ES-I3 (cell line): Measurements from ENCODE around the gene CNTNAP2.

Experiments used
- H3K36me3 ChIP-seq: 2 replicates; pipeline ENCODE4 v1.6.1; 2013; ENCODE audit warnings: mild to moderate bottlenecking, low read length, control low read depth, moderate library complexity; ENCODE audit not compliant: insufficient read depth
- H3K4me1 ChIP-seq: 2 replicates; pipeline ENCODE4 v1.6.1; 2013; ENCODE audit warnings: mild to moderate bottlenecking, control low read depth, low read length; ENCODE audit not compliant: insufficient read depth
- H3K9ac ChIP-seq: 2 replicates; pipeline ENCODE4 v1.6.1; 2013; ENCODE audit warnings: low read depth, mild to moderate bottlenecking, low read length, moderate library complexity
- H3K9me3 ChIP-seq: 2 replicates; pipeline ENCODE4 v1.6.1; 2013; ENCODE audit warnings: mild to moderate bottlenecking, low read length, moderate library complexity; ENCODE audit not compliant: control insufficient read depth, insufficient read depth

Gene CNTNAP2

DNA sequence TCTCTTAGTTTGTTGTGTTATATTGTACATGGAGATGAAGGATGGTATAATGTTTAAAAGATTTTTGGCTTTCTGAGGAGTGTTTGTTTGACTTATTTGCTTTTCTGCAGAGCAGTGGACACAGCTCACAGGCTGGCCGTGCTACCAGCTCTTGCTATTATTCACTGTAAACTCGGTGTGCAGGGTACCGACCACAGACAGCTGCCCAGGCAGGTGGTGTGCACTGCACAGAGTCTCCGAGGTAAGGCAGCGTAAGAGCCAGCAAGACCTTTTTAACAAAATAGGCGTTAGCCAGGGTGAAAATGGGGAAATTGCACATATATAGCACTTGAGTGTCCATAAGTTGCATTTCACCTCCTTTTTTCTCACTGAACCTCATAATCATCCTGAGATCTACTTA, 438.0 kb downstream of the CNTNAP2 start:
- Histone ChIP-seq H3K36me3 (no peaks in the 10 kb centered on the region), H3K9ac (no peak overlapping the region), H3K4me1 (no peaks in the 10 kb centered on the region), H3K9me3 (no peaks in the 10 kb centered on the region)

DNA sequence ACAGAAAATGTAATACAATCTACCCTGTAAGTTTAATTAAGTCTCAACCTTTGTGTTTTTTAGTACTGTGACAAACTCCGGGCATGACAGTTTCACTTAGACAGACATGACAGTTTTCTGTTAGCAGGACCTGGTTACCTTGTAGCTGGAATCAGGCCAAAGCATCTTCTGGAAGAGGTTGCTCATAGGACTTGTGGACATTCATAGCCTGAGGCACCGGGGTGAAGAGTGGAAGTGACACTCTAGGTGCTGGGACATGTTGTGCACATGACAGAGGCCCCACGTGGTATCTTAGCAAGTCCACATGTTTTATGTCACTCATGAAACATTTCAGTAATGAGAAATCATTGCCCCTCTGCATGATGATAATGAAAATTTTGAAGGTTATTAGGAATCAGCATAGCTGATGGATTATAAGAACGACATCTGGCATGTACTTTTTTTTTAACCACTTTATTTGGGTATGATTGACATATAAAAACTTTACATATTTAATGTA, 441.4 kb downstream of the CNTNAP2 start:
- no peaks in the 10 kb centered on the region for H3K36me3 ChIP-seq
- no peaks in the 10 kb centered on the region for H3K9me3 ChIP-seq
- H3K9ac ChIP-seq: no peak overlapping the region
- H3K4me1 ChIP-seq: no peaks in the 10 kb centered on the region

DNA sequence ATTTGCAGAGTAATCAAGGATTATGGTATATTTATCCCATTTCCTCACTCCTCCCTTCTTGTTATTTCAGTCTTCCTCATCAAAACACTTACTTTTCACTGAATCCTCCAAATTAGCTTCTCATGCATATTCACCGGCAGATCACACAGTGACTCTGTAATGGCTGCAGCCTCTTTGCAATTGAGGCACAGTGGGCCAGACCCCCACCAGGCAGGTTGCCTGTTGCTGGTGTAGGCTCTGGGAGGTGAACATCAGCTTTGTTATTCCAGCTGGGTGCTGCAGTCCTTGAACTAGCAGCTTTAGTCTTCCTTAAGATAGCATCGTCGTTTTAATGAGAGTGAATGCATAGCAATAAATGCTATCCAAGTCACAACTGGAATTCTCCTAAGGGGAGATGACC, 449.3 kb downstream of the CNTNAP2 start:
- Histone ChIP-seq H3K4me1 (peaks cover 5% of the 10 kb centered on the region; the same call in 1 of the 2 replicates), H3K36me3 (no peaks in the 10 kb centered on the region), H3K9me3 (no peaks in the 10 kb centered on the region), H3K9ac (no peak overlapping the region)

DNA sequence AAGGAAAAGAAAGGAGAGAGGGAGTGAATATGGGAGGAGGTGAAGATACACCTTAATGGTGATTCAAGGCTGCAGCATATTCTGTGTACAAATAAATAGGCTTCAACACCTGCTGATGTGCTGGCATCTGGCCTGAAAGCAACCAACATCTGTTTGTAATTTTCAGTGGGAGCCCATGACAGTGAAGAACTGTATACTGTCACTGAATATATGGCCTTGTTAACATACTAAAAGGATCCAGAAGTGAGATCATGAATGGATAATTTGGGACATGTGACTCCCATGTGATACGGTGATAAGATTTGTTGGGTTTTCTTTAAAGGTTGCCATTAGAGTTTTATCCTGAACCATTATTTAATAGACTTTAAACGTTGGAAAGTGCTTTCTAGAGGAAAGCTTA, 459.3 kb downstream of the CNTNAP2 start:
- no peaks in the 10 kb centered on the region for H3K36me3 ChIP-seq

DNA sequence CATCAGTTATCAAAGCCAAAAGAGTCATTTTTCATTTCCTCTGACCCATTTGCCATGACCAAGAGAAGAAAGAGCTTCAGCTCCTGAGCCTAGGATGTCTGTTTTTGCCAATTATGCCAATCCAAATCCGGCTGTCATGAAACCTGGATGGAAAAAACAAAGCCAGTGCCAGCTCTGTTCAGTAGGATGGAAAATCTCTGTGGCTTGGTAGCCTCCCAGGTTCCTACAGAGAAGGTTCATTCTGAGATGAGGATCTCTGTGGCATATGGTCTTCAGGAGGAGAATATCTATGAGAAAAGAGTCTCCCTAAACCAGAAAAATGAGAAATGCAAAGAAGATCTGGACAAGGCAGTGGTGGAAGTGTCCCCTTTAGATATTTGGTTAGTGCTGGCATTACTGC, 475.4 kb downstream of the CNTNAP2 start:
- H3K36me3 ChIP-seq: no peaks in the 10 kb centered on the region
- H3K9me3 ChIP-seq: no peaks in the 10 kb centered on the region
- no peaks in the 10 kb centered on the region for H3K4me1 ChIP-seq
- H3K9ac ChIP-seq: no peak overlapping the region

More for the DNA sequence above, 459.3 kb downstream of the CNTNAP2 start:
- H3K9me3 ChIP-seq: no peaks in the 10 kb centered on the region
- no peaks in the 10 kb centered on the region for H3K4me1 ChIP-seq
- no peak overlapping the region for H3K9ac ChIP-seq

DNA sequence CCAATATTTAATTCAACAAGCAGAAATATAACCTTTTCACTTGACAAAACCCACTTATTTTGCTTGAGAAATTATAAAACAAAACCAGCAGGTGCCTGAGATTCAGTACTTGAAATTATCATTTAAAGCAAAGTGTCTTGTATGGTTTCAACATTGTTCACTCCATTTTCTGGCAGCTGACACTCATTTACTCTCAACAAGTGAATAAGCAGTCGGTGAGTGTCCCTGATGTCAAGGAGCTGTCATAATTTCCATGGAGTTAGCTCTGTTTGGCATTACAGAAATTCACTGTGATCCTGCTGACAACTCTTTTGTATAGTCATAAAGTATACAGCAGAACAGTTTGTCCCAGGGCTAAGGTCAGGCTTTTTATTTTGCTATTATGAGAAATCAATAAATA, 490.0 kb downstream of the CNTNAP2 start:
- Histone ChIP-seq H3K36me3 (no peaks in the 10 kb centered on the region), H3K4me1 (no peaks in the 10 kb centered on the region), H3K9me3 (no peaks in the 10 kb centered on the region), H3K9ac (no peak overlapping the region)

DNA sequence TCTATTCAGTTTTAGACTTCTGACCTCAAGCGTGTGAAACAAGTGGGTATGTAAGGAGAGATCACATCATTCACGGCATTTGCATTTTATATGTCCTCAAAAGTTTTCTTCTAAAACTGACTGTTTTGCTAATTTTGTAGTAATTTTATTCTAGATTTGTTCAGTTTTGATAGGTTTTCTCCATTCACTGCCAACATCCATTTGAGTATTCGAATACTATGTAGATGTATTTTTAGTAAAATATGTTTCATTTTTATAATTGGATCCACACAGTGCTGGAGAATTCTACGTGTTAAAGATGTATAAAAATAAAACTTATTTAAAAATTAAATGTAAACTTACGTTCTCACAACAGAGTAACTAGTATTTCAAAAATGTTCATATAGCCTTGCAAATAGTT, 503.0 kb downstream of the CNTNAP2 start:
- H3K9ac ChIP-seq: no peak overlapping the region
- H3K36me3 ChIP-seq: no peaks in the 10 kb centered on the region
- H3K9me3 ChIP-seq: no peaks in the 10 kb centered on the region
- no peaks in the 10 kb centered on the region for H3K4me1 ChIP-seq

DNA sequence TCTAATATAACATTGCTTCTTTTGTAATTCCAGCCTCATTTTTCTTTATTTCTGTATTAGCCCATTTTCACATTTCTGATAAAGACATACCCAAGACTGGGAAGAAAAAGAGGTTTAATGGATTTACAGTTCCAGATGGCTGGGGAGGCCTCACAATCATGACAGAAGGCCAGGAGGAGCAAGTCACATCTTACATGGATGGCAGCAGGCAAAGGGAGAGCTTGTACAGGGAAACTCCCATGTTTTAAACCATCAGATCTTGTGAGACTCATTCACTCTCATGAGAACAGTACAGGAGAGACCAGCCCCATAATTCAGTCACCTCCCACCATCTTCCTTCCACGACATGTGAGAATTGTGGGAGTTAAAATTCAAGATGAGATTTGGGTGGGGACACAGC, 510.3 kb downstream of the CNTNAP2 start:
- no peaks in the 10 kb centered on the region for H3K9me3 ChIP-seq
- H3K9ac ChIP-seq: no peak overlapping the region
- H3K36me3 ChIP-seq: no peaks in the 10 kb centered on the region

DNA sequence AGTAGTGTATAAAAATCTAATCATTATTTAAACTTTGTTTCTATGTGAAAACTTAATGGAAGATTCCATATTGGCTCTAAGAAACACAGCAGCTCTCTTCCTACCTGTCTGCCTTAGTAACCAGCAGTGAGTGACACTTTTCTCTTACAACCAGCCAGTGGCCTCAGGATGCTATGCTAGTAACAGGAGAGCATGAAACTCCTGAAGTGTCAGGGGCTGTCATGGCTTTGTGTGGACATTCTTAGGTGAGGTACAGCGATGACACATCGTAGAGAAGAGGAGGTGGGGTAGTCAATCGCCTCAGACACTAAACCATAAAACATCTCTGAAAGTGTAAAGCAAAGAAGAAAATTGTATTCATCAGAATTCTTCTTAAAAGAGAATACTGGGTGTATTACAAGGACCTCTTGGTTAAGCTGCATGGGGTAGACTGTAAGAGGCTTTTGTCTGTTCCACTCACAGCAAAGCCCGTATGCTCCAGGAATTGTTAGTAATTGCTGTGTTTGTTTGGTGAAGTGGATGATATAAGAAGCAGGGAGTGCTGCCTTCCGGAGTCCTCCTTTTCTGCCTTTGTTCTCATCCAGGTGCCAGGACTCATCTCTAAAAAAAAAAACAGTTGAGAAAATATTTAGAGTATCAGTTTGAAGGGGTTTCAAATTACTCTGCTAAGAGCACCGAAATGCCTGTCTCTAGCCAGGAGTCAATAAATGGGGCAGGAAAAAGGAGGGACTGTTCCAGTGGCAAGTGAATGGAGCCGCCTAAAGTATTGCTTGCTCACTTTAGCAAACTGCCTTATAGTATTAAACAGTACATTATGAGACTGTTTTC, 518.8 kb downstream of the CNTNAP2 start:
- no peaks in the 10 kb centered on the region for H3K36me3 ChIP-seq
- H3K9me3 ChIP-seq: no peaks in the 10 kb centered on the region
- peak overlapping the region; percentile 0; the same call in 1 of the 2 replicates for H3K9ac ChIP-seq
- H3K4me1 ChIP-seq: 0 out of 2 replicates have a peak, but pooled peaks cover 5% of the 10 kb centered on the region

More for the DNA sequence above, 510.3 kb downstream of the CNTNAP2 start:
- H3K4me1 ChIP-seq: no peaks in the 10 kb centered on the region

DNA sequence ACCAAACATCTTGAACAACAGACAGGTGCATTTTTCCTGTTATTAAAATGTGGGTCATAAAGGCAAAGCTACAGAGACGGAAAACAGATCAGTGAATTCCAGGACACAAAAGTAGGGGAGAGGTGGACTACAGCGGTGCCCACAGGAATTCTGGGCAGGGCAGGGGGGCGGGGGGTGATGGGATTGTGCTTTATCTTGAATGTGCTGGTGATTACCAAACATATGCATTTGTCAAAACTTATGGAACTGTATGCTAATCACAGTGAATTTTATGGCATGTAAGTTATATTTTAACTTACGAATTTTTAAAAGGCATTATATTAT, 519.4 kb downstream of the CNTNAP2 start:
- 0 out of 2 replicates have a peak, but pooled peaks cover 5% of the 10 kb centered on the region for H3K4me1 ChIP-seq
- H3K9ac ChIP-seq: peak overlapping the region; percentile 0; the same call in 1 of the 2 replicates
- no peaks in the 10 kb centered on the region for H3K36me3 ChIP-seq
- H3K9me3 ChIP-seq: no peaks in the 10 kb centered on the region

DNA sequence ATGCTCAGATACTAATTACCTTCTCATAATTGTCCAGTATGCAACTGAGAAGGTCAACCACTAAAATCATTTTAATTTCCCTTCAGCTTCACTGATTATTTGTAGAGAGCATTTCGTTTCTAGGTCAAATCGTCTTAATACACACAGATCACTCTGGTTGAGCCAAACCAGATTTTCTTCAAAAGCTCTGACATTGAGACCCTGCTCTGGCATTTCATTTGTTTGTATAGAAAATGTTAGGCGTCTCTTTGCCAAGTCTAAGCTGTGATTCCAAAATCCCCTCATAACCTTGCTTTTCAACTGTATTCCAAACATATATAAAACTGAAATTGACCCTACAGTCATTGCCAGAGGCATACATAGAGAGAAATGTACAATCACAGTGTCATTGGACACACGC, 520.0 kb downstream of the CNTNAP2 start:
- no peaks in the 10 kb centered on the region for H3K36me3 ChIP-seq
- H3K4me1 ChIP-seq: 0 out of 2 replicates have a peak, but pooled peaks cover 5% of the 10 kb centered on the region
- no peaks in the 10 kb centered on the region for H3K9me3 ChIP-seq

DNA sequence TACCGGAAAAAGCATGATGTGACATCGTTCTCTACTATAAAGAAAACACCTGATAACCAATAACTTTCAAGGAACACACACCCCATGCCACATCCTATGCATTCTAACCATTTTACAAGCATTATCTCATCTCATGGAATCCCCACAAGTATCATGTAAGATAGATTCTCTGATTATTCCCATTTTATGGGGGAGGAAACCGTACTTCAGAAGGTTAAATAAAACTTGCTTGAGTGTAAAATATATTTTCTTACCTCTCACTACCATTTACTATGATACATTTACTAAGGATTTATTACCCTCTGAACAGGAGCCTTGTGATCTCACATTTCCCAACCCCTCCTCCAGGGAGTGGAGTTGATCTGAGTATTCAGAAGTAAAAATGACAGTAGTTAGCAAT, 522.7 kb downstream of the CNTNAP2 start:
- Histone ChIP-seq H3K4me1 (0 out of 2 replicates have a peak, but pooled peaks cover 5% of the 10 kb centered on the region), H3K36me3 (no peaks in the 10 kb centered on the region), H3K9me3 (no peaks in the 10 kb centered on the region), H3K9ac (no peak overlapping the region)

More for the DNA sequence above, 520.0 kb downstream of the CNTNAP2 start:
- H3K9ac ChIP-seq: no peak overlapping the region

DNA sequence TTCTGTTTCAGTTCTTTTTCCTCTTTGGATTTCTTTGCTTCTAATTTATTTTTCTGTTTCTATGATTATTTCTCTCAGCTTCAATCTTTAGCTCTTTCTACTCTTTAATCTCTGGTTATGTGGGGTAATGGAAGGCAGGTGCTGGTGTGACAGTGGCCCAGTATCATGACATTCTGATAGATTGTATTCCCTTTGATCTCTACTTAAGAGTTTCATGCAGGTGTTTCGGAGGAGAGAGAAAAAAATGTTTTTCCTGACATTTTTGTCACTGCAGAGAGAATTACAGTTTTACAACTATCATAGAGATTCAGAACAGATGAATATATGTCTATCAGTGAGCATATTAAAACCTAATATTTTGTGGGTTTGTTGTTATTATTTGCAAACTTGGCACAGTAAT, 524.9 kb downstream of the CNTNAP2 start:
- no peaks in the 10 kb centered on the region for H3K36me3 ChIP-seq
- no peaks in the 10 kb centered on the region for H3K9me3 ChIP-seq
- H3K9ac ChIP-seq: no peak overlapping the region
- H3K4me1 ChIP-seq: no peaks in the 10 kb centered on the region

DNA sequence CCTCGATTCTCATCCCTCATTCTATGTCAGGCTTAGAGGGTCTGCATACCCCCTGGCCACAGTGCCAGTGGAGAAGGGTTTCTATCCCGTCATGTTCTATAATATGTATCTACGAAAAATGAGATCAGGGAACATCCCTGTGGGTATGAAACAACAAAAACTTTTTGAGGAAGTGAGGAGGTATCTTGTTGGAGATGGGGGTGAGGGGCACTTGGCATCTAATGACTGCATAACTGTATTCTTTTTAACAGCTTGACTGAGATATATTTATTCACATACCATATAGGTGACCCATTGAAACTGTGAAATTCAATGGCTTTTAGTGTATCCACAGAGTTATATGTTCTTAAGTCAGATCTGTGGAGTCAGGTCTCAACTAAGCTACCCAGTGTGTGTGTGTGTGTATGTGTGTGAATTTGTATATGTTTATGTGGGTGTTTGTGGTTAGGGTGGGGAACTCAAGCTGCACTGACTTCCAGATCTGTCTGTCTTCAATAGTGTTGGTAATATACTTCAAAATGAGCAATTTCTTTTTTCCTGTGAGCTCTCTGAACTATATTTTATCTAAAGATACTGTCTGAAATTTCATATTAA, 528.9 kb downstream of the CNTNAP2 start:
- no peaks in the 10 kb centered on the region for H3K4me1 ChIP-seq
- no peak overlapping the region for H3K9ac ChIP-seq
- H3K9me3 ChIP-seq: no peaks in the 10 kb centered on the region
- H3K36me3 ChIP-seq: no peaks in the 10 kb centered on the region

DNA sequence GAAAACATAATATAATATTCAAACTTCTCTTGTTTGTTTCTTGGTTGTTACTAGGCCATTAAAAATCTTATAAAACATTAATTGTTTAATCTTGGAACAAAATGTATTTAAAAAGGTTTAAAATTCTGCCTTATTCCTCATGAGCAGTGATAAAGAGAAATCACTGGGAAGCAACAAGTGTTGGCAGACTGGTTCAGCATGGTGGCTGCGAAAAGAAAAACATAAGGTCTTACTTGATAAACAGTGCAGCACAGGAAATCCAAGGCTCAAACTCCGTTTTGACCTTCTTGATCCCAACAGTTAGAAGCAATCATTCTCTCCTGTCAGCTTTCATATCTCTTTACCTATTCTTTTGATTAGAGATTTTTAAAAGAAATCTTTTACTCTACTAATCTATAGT, 530.8 kb downstream of the CNTNAP2 start:
- H3K9ac ChIP-seq: no peak overlapping the region
- no peaks in the 10 kb centered on the region for H3K4me1 ChIP-seq
- H3K9me3 ChIP-seq: no peaks in the 10 kb centered on the region
- H3K36me3 ChIP-seq: no peaks in the 10 kb centered on the region
